Measurements from ENCODE around the gene XRCC2. TPM values are rescaled to one million over a fixed set of nuclear protein-coding genes. Genes with fewer than 3 reads are reported as not detected.
"Not testable (repeated sequence)": the region's sequence is repeated elsewhere in the genome, so short reads cannot be mapped to it uniquely, and the experiment has no call there.

The XRCC2 gene
- 2.3 TPM for total RNA-seq

DNA sequence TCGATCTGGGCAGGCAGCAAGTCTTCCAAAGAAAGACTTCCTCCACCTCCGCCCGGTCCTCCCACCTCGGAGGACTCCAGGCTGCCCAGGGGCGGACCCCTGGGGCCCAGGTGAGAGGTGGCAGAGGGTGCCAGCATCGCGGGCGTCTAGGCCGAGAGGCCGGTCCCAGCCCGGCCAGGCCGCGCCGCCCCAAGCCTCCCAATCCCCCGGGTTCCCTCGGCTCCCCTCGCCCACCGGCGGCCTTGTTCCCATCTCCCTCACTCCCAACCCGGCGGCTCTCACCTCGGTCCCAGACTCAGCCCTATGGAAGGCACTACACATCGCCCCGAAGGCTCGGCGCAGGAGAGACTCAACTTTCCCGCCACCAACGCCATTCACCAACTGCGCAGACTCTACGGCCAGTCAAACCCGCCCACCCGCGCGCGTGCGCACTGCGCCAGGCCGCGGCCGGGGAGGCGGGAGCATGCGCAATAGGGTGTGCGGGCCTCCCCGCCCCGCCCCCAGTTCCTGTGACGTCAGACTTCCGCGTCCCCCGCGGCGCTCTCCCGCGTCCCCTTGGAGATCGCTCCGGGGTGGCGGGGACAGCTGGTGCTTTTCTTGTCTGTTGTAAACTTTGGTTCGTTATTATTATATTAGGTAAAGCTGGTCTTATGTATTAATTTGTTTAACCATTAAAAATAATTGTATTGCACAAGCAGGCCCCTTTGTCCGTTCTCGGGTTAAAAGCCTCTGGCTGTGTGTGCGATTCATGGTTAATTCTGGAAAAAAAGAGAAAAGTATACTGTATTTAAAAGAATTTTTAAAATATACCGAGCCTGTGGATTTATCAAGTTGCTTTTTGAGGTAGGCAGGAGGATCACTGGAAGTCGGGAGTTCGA, at the start of gene XRCC2:
Gene XRCC2, minus strand, starts transcription at position 383 of the 878 bp plus-strand sequence. Its CDS starts 62 bp downstream, at position 321.
- ATAC-seq = peak; percentile 99

DNA sequence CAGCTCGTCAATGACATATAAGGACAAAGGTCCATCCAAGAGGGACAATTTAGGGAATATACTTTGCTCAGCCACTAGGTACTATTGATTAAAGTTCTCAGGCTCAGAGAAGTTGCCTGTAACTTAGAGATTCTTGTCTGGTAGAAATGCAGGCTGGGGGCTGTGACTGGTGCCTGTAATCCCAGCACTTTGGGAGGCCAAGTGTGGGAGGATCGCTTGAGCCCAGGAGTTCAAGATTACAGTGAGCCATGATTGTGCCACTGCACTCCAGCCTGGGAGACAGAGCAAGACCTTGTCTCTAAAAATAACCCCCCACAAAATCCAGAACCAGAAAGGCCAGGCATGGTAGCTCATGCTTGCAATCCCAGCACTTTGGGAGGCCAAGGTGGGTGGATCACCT, 47.4 kb upstream of the XRCC2 start:
- no peak for ATAC-seq

DNA sequence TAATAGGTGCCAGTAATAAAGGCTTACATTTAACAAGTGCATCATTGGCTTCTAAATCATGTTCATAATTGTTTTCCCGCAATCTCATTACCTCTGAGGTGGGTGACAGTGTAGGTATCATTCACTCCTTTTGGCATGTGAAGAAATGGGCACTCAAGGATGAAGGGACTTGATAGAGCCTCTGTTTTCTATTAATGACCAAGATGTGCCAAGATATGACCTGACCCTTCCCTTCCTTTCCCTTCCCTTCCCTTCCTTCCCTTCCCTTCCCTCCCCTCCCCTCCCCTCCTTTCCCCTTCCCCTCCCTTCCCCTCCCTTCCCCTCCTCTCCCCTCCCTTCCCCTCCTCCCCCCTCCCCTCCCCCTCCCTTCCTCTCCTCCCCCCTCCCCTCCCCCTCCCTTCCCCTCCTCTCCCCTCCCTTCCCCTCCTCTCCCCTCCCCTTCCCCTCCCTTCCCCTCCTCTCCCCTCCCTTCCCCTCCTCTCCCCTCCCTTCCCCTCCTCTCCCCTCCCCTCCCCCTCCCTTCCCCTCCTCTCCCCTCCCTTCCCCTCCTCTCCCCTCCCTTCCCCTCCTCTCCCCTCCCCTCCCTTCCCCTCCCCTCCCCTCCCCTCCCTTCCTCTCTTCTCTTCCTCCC, 36.6 kb upstream of the XRCC2 start:
- not testable (repeated sequence) for ATAC-seq

DNA sequence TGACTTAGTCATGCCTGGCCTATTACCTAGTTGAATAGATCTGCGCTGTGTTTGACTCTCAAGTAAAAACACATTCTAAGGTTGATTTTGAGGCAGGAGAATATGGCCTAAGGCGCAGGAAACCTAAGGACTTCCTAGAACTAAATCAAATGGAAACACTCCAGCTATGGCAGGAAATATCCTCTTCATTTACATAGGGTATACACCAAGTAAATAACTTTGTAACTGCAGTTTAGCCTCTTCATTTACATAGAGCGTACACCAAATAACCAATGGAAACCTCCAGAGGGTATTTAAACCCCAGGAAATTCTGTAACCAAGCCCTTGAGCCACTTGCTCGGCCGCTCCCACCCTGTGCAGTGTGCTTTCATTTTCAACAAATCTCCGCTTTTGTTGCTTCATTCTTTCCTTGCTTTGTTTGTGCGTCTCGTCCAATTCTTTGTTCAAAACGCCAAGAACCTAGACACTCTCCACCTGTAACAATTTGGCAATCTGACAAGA, 35.6 kb upstream of the XRCC2 start:
- no peak for ATAC-seq

DNA sequence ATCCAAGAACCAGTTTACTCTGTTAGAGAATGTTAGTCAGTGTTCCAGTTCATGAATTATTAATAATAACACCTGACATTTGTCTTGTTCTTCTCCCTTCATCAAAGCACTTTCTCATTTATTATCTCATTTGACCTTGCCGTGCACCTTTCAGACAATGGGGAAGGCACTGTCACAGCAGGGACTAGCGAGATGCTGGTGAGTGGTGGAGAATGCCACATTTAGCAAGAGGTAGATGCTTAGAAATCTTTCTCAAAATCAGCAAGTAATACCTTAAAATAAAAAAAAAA, 34.2 kb upstream of the XRCC2 start:
- peak; percentile 60 for ATAC-seq

DNA sequence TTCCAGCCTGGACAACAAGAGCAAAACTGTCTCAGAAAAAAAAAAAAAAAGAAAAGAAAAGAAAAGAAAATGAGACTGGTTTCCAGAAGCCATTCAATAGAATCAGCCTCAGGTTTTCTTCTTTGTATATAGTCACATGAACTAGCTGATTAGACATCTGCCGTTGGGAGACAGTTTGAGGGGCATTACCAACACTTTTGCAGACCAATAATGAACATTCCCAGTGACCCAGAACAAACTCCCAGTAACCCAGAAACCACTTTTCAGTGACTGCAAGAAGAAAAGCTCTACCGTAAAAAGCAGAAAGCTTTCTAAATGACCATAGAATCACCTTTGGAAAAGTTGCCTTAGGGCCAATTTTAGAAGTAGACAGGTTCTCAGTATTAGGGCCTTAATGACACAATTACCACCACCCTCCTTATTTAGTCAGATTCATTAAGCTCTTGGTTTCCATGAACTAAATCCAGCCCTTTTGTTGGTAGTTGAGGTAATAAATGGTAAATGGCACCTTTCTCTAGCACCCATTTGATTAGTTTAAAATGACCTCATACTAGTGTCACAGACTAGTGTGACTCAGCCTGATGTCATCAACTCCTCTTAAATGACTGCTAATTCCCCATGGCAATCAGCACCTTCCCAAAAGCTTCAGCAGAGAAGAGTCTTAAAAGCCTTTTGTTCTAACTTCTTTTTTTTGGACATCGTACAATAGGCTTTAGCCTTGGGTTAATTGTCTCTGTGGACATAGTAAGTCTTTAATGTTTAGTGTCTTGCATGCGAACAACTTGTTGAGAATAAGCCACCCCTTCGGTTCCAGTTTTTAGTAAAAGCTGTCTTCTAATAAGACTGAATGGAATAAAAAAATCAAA, 33.6 kb upstream of the XRCC2 start:
- peak; percentile 92 for ATAC-seq

DNA sequence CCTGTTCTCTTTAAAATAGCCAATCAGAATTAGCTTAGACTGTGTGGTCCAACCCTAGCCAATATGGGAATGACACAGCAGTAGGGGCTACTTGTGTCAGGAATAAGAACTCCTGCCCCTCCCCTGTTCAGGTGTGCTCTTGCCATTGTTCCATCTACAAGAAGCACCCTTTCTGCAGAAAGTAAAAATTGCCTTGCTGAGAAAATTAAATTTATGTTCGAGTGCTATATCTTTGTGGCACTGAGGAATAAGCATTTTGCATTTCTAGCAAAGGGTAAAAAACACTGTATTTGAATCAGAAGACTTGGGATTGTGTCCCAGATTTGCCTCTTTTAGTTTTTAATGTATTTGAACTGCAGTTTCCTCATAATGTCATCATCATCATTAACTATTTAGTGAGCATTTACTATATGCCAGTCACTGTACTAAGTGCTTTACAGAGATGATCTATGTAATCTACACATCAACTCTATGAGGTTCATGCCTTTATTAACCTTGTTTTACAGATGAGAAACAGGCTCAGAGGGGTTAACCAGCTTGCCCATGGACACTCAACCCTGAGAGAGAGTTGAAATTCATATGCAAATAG, 28.9 kb upstream of the XRCC2 start:
- no peak for ATAC-seq

DNA sequence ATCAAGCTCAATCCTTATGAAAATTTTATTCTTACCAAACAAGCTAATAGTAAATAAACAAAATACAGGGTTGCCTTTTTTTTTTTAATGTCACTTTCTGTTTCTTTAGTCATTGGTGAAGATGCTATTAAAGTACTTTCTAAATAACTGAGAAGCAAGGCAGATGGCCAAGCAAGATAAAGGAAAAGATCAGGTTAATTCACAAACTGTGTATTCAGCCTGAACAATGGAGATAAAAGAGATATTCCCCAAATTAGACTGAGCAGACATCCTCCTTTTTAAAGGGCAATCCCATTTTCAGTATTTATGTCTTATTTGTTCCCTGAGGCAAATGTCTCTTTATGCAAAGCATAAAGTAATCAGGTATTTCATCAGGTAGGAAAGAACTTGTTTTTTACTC, 23.1 kb upstream of the XRCC2 start:
- no peak for ATAC-seq

DNA sequence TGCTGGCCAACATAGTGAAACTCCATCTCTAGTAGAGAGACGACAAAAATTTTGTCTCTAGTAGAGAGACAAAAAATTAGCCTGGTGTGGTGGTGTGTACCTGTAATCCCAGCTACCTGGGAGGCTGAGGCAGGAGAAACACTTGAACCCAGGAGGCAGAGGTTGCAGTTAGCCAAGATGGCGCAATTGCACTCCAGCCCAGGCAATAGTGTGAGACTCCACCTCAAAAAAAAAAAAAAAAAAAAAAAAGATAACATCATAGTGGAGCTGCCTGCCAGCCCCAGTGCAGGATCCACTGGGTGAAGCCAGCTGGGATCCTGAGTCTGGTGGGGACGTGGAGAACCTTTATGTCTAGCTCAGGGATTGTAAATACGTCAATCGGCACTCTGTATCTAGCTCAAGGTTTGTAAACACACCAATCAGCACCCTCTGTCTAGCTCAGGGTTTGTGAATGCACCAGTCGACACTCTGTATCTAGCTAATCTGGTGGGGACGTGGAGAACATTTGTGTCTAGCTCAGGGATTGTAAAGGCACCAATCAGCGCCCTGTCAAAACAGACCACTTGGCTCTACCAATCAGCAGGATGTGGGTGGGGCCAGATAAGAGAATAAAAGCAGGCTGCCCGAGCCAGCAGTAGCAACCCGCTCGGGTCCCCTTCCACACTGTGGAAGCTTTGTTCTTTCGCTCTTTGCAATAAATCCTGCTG, 21.5 kb upstream of the XRCC2 start:
- ATAC-seq = not testable (repeated sequence)

DNA sequence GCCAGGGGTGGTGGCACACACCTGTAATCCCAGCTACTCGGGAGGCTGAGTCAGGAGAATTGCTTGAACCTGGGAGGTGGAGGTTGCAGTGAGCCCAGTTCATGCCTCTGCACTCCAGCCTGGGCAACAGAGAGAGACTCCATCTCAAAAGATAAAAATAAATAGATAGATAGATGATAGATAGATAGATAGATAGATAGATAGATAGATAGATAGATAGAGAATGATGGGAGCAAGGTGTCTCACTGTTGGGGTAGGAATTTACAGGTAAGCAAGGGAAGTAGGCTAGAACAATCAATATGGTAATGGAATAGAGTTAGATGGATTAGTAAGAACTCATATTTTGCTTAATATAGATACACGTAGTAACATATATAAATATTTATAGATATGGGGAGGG, 16.3 kb upstream of the XRCC2 start:
- not testable (repeated sequence) for ATAC-seq

DNA sequence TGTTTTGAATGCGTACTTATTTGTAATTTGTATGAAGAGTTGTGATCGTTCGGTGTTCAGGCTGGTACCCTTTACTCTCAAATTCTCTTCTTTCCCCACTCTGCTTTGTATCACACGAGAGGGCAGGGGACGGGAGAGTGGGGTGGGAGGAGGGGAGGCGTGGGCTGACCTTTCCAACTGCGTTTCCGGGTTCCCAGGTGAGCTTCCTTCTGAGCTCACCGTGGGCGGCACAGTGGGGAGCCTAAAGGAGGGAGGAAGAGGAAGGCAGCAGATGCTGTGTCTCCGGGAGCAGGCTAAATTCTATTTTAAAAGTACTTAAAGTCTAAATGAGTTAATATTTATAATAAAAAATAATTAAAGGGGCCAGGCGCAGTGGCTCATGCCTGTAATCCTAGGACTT, 7.4 kb upstream of the XRCC2 start:
- ATAC-seq = no peak

DNA sequence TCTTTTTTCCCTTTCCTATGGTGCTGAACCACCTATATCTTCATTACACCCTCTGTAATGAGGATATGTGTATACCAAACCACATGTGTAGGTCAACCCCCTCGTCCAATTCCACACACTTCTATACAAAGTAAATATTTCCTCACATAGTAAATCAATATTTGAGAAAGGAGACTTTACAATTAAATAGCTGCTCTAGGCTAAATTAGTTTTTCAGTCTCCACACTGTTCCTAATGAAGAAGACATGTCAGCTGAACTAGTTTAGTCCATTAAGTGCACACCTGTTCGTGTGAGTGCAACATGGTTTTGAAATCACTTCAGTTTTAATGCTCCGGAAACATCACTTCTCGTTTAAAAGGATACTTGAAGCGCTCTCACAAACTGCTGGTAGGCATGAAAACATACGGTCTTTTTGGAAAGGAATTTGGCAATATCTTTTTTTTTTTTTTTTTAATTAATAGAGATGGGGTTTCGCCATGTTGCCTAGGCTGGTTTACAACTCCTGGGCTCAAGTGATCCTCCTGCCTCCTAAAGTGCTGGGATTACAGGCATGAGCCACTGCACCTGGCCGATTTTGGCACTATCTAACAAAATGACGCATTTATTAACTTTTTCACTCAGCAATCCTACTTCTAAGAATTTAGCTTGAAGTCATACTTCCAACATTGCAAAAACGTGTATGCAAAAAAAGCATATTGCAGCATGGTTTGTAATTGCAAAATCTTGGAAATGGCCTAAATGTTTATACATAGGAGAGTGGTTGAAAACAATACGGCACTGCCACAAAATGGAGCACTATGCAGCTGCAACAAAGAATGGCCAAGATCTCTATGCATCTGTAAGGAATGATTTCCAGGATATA, 2.1 kb upstream of the XRCC2 start:
- no peak for ATAC-seq

DNA sequence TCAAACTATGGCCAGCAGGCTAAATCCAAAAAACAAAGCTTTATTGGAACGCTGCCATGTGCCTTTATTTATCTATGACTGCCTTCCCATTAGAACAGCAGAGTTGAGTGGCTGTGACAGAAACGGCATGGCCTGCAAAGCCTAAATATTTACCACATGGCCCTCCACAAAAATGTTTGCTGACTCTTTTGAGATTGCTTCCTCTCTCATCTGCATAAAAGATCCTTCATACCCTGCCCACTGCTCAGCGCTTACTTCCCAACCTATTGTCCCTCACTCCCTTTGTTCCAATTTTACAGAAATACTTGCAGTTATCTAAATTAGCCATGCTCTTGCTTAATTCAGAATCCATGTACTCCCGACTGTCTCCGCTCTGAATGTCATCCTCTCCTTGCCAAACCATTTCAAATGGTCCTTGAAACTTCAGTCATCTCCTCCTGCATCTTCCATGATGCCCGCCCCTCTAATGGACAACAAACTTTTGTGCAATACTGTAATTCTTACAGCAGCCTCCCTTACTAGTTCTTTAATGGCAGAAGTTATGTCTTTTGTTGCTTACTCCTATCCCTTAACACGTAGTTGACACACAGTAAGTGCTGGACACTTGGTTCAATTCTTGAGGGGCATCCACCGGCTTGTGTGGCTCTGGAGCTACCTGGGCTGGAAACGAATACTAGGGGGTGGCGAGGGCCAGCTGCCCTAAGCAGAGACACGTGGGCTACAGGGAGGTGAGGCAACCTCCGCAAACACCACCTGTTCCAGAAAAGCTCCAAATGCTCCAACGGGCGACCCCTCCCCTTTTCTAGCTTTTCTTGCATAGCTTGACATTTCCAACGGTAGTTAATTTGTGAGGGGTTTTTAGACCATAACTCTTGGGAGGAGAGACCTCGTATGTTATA, 832 bp downstream of the XRCC2 start:
- peak; percentile 25 for ATAC-seq

DNA sequence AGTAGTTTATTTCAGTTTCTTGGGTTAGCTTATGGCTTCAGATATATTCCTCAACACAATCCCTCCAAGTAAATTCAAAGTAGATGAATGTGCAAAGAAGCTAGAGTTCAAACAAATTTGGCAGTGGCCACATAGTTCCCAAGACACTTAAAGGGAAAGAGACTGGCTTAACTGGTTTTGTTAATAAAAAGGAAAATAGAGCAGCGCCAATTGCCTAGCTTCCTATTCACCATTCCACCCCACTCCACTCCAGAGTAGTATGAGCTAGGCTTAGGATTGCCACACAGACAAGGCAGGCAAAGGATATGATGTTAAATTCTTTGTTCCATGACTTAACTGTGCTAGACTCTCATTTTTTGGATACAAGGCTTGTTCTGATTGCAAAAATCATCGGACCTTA, 2.0 kb downstream of the XRCC2 start:
- ATAC-seq = peak; percentile 50

DNA sequence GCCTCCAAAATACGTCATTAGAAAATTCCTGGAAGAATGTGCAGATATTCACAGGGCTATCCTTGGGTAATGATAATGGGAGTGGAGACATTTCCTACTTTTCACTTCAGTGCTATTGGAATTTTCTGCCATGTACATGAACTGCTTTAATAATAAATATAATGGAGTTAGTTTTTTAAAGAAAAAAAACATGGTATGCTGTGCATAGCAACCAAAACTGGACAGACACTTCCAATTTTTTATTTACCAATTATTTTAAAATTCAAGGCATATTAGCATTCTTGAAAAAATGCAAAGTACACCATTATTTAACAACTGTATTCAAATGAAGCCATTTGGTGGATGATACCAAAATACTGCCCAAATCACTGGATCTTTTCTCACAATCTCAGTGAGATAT, 3.3 kb downstream of the XRCC2 start:
- no peak for ATAC-seq

DNA sequence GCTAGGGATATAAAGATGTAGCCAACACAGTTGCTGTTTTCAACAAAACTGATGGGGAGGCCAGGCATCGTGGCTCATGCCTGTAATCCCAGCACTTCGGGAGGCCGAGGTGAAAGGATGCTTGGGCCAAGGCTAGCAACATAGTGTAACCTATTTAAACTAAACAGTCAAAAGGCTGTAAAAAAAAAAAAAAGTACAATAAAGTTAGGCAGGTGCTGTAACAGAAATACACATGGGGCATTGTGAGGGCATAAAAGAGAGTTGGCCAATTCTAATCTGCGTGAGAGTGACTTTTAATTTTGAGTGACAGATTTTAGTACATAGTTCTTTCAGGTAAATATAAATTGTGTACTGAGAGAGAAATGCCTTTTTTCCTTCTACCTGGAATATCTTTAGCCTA, 6.2 kb downstream of the XRCC2 start:
- no peak for ATAC-seq

DNA sequence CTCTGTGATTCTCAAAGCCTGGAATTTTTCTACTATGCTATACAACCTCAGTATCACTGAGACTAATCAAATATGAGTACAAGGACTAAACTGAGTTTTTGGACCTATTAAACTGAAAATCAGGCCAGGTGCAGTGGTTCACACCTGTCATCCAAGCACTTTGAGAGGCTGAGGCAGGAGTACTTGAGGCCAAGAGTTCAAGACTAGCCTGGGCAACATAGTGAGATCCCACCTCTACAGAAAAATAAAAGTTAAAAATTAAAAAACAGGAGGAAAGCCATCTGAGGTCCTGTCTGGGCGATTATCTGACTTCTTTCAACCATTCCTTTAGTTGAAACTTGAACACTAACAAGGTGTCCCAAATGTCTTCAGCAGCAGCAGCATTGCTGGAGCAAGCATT, 7.0 kb downstream of the XRCC2 start:
- ATAC-seq = no peak

DNA sequence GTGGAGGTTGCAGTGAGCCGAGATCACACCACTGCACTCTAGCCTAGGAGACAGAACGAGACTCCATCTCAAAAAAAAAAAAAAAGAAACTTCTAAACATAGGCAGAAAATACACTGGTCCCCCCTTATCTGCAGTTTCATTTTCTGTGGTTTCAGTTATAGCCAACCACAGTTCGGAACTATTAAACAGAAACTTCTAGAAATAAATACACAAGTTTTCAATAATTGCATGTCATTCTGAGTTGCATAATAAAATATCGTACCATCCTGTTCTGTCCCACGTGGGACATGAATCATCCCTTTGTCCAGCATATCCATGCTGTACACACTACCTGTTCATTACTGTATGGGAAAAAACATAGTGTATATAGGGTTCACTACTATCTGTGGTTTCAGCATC, 8.0 kb downstream of the XRCC2 start:
- no peak for ATAC-seq

DNA sequence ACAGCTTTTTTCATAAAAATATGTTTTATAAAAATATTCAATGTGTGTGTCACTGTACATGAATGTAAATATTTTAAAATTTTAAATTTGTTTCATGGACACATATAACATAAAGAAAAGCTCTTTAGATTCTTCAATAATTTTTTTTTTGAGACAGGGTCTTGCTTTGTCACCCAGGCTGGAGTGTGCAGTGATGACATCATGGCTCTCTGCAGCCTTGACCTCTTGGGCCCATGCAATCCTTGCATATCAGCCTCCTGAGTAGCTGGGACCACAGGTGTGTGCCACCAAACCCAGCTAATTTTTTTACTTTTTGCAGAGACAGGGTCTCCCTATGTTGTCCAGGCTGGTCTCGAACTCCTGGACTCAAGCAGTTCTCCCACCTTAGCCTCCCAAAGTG, 9.9 kb downstream of the XRCC2 start:
- no peak for ATAC-seq

DNA sequence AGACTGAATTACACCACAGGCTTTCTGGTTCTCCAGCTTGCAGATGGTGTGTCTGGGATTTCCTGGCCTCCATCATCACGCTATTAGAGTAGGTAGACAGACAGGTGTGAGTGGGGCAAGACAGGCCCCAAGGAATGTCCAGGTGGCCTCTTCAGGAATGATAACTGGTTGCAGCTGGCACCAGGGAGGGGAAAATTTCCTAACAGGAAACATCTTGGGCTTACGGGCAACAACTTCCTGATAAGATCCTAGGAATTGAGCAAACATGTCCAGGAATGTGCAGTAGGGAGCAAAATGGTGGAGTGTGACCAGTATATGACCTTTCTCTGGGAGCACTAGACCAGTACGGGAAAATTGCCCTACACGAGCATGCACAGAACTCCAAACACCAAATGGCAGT, 11.3 kb downstream of the XRCC2 start:
- ATAC-seq = no peak
